CD14-positive monocyte (primary cell): ENCODE results near the gene SUGCT. TPM values are rescaled to one million over a fixed set of nuclear protein-coding genes. Genes with fewer than 3 reads are reported as not detected.

Experiments used
- DNase-seq, 3 donors: peaks; one replicate each; pipeline ENCODE4 v3.0.0-alpha.2; 2011 to 2022
- H2AFZ ChIP-seq: 2 replicates; pipeline ENCODE4 v1.6.0; 2012; ENCODE audit warnings: mild to moderate bottlenecking, low read depth, low read length, inconsistent platforms; ENCODE audit not compliant: insufficient read depth, poor library complexity, severe bottlenecking
- H3K27ac ChIP-seq, 2 donors: 1 replicate in 1 of 2; 2 replicates in 1 of 2; pipeline ENCODE4 v1.5.1; 2012 to 2013; ENCODE audit warnings: low read length in 2 of 2, control low read depth in 1 of 2, inconsistent platforms in 1 of 2, low read depth in 1 of 2, mild to moderate bottlenecking in 1 of 2
- H3K27me3 ChIP-seq, 2 donors: one replicate each; pipeline versions ENCODE4 v1.6.0 to v1.6.1; 2011 to 2013; ENCODE audit warnings: low read length in 2 of 2; ENCODE audit not compliant: control insufficient read depth in 2 of 2, insufficient read depth in 2 of 2
- H3K36me3 ChIP-seq, 2 donors: replicated peaks in 1 of 2; 1 replicate in 1 of 2; 2 replicates in 1 of 2; pipeline versions ENCODE4 v1.5.1 to v1.6.1; 2012 to 2013; ENCODE audit warnings: low read length in 2 of 2, control low read depth in 1 of 2, inconsistent platforms in 1 of 2, mild to moderate bottlenecking in 1 of 2; ENCODE audit not compliant: insufficient read depth in 2 of 2, control insufficient read depth in 1 of 2
- H3K4me1 ChIP-seq, 2 donors: 1 replicate in 1 of 2; 2 replicates in 1 of 2; pipeline versions ENCODE4 v1.5.1 to v1.6.1; 2012 to 2013; ENCODE audit warnings: low read length in 2 of 2, control low read depth in 1 of 2, inconsistent platforms in 1 of 2, mild to moderate bottlenecking in 1 of 2, moderate library complexity in 1 of 2; ENCODE audit not compliant: insufficient read depth in 2 of 2, control insufficient read depth in 1 of 2
- H3K4me2 ChIP-seq: replicated peaks from 2 replicates; pipeline ENCODE3; 2012; ENCODE audit warnings: low read length, moderate library complexity, mild to moderate bottlenecking; ENCODE audit not compliant: poor library complexity, severe bottlenecking; ENCODE audit errors: extremely low read depth
- H3K4me3 ChIP-seq, 3 experiments: fragments of 200-600 bp in 1 of 3; sonication (generic) in 1 of 3; replicated peaks in 1 of 3; 1 replicate in 2 of 3; 2 replicates in 1 of 3; pipeline ENCODE4 v1.5.1; 2011 to 2013; ENCODE audit warnings: low read length in 3 of 3, mild to moderate bottlenecking in 3 of 3, control low read depth in 2 of 3, low read depth in 2 of 3, inconsistent platforms in 1 of 3, moderate library complexity in 1 of 3
- H3K79me2 ChIP-seq: 2 replicates; pipeline ENCODE4 v1.6.0; 2012; ENCODE audit warnings: mild to moderate bottlenecking, control low read depth, inconsistent platforms, low read length, moderate library complexity; ENCODE audit not compliant: insufficient read depth
- H3K9ac ChIP-seq: 2 replicates; pipeline ENCODE4 v1.6.0; 2017; ENCODE audit warnings: low read length, mild to moderate bottlenecking; ENCODE audit not compliant: insufficient read depth, poor library complexity, severe bottlenecking
- H3K9me3 ChIP-seq, 2 donors: replicated peaks in 1 of 2; 1 replicate in 1 of 2; 2 replicates in 1 of 2; pipeline versions ENCODE4 v1.5.1 to v1.6.1; 2012 to 2013; ENCODE audit warnings: low read length in 2 of 2, control low read depth in 1 of 2; ENCODE audit not compliant: control insufficient read depth in 1 of 2, insufficient read depth in 1 of 2
- H4K20me1 ChIP-seq: 2 replicates; pipeline ENCODE4 v1.6.0; 2012; ENCODE audit warnings: mild to moderate bottlenecking, low read length, control low read depth, moderate library complexity; ENCODE audit not compliant: insufficient read depth
- H3K27ac Mint-ChIP-seq, 7 donors: one replicate each; pipeline ENCODE4 v1.8.0; 2020; ENCODE audit warnings: mild to moderate bottlenecking in 7 of 7, mixed read lengths in 7 of 7, moderate library complexity in 6 of 7, inconsistent platforms in 2 of 7
- H3K27me3 Mint-ChIP-seq, 3 donors: one replicate each; pipeline ENCODE4 v1.8.0; 2021 to 2022; ENCODE audit warnings: low read depth in 3 of 3, mild to moderate bottlenecking in 3 of 3, mixed read lengths in 3 of 3, moderate library complexity in 3 of 3, inconsistent platforms in 1 of 3
- H3K36me3 Mint-ChIP-seq, 2 donors: one replicate each; pipeline ENCODE4 v1.8.0; 2020; ENCODE audit warnings: mixed read lengths in 2 of 2, inconsistent platforms in 1 of 2, mild to moderate bottlenecking in 1 of 2
- H3K4me1 Mint-ChIP-seq: one replicate; pipeline ENCODE4 v1.8.0; 2020; ENCODE audit warnings: mild to moderate bottlenecking, mixed read lengths
- H3K4me3 Mint-ChIP-seq, 2 donors: one replicate each; pipeline ENCODE4 v1.8.0; 2020; ENCODE audit warnings: mild to moderate bottlenecking in 2 of 2, mixed read lengths in 2 of 2, moderate library complexity in 1 of 2
- H3K9me3 Mint-ChIP-seq, 7 donors: one replicate each; pipeline ENCODE4 v1.8.0; 2020 to 2022; ENCODE audit warnings: mixed read lengths in 7 of 7, mild to moderate bottlenecking in 6 of 7, moderate library complexity in 6 of 7, inconsistent platforms in 2 of 7
- WGBS: methylation state at CpG from one replicate; pipeline ENCODE4 v1.1.5; 2013; ENCODE audit warnings: missing lambda C conversion rate; ENCODE audit not compliant: insufficient coverage; 5-methylcytosine and 5-hydroxymethylcytosine counted together
- intact Hi-C, 2 donors: fragments of 100-400 bp; cut with micrococcal nuclease; formaldehyde crosslinking; loops; one replicate each; pipeline versions ENCODE4 v1.15.0 to v1.15.1; 2023
- polyA plus RNA-seq, 3 donors: library from polyadenylated mRNA; depleted of rRNA in 1 of 3; unstranded in 2 of 3; stranded (reverse) in 1 of 3; fragments of 300-500 nt in 2 of 3; fragments of >200 nt in 1 of 3; fragmentation: Illumina TruSeq in 2 of 3; gene quantifications; 1 replicate in 2 of 3; 2 replicates in 1 of 3; pipeline ENCODE4 v1.2.3, GENCODE V29; 2012 to 2021
- TF ChIP-seq, protein P1 (sequence below): fragments of 200-600 bp; IDR thresholded peaks from one replicate; pipeline ENCODE4 v1.8.0; 2022; ENCODE audit warnings: antibody characterized with exemption, mild to moderate bottlenecking

Gene SUGCT
- polyA plus RNA-seq, 3 donors = not detected

DNA sequence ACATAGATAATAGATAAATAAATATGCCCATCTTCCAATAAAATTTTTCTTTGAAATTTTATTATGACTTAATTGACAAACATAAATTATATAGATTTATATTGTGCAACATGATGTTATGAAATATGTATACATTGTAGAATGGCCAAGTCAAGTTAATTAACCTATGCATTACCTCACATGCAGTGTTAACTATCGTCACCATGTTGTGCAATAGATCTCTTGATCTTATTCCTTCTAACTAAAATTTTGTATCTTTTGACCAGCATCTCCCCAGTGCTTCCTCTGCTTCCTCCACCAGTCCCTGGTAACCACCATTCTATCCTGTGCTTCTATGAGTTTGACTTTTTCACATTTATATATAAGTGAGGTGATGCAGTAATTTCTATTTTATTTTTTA lies 259.6 kb downstream of the SUGCT start:
- Histone ChIP-seq H3K27ac (no peak overlapping the region), H3K4me2 (no peak overlapping the region), H3K4me3 (no peak overlapping the region), H3K9me3 (no peaks in the 10 kb centered on the region), H4K20me1 (no peaks in the 10 kb centered on the region), H3K27me3 (no peaks in the 10 kb centered on the region), H3K9ac (no peak overlapping the region), H3K4me1 (no peaks in the 10 kb centered on the region), H2AFZ (no peak overlapping the region), H3K36me3 (no peaks in the 10 kb centered on the region), H3K79me2 (no peaks in the 10 kb centered on the region)
- WGBS = 0% methylated on average over 1 of the region's 1 CpG
- Mint-ChIP-seq H3K4me1 (no peaks in the 10 kb centered on the region), H3K9me3 (peaks cover 0 to 5% (median 2%) of the 10 kb centered on the region in 7 donors), H3K4me3 (no peak overlapping the region), H3K36me3 (no peaks in the 10 kb centered on the region), H3K27ac (no peak overlapping the region), H3K27me3 (no peaks in the 10 kb centered on the region)
- no peak for DNase-seq
- TF ChIP-seq, protein P1, sequence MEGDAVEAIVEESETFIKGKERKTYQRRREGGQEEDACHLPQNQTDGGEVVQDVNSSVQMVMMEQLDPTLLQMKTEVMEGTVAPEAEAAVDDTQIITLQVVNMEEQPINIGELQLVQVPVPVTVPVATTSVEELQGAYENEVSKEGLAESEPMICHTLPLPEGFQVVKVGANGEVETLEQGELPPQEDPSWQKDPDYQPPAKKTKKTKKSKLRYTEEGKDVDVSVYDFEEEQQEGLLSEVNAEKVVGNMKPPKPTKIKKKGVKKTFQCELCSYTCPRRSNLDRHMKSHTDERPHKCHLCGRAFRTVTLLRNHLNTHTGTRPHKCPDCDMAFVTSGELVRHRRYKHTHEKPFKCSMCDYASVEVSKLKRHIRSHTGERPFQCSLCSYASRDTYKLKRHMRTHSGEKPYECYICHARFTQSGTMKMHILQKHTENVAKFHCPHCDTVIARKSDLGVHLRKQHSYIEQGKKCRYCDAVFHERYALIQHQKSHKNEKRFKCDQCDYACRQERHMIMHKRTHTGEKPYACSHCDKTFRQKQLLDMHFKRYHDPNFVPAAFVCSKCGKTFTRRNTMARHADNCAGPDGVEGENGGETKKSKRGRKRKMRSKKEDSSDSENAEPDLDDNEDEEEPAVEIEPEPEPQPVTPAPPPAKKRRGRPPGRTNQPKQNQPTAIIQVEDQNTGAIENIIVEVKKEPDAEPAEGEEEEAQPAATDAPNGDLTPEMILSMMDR = no peak
- intact Hi-C loops = no loop called here

DNA sequence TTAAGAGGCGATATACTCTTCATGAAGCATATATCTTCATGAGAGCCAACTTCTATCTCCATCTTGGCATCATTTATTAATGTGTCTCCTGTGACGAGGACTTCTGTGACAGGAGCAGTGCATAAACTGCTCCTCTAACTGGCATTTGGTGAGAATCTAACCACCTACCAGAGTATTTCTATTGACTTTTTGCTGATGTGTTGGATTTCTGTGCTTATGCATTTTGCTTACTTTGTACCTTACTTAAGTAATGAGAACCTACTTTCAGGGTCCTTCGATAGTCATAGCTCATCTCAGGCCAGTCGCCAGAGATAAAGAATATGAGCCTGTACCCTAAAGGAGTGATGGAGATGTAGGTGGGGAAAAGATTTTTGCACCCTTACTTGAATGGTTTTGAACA lies 265.7 kb downstream of the SUGCT start:
- 80% methylated on average over 1 of the region's 4 CpGs for WGBS
- no peak overlapping the region for H2AFZ ChIP-seq
- H3K79me2 ChIP-seq = no peaks in the 10 kb centered on the region
- H4K20me1 ChIP-seq = no peaks in the 10 kb centered on the region
- TF ChIP-seq, protein P1 = no peak
- Mint-ChIP-seq H3K9me3 (peaks cover 0 to 12% (median 3%) of the 10 kb centered on the region in 7 donors), H3K4me1 (peaks cover 2% of the 10 kb centered on the region), H3K27me3 (peaks cover 0 to 1% (median 0%) of the 10 kb centered on the region in 3 donors), H3K27ac (no peak overlapping the region), H3K4me3 (no peak overlapping the region), H3K36me3 (no peaks in the 10 kb centered on the region)
- intact Hi-C loops = no loop called here
- H3K27ac ChIP-seq = no peak overlapping the region
- no peak overlapping the region for H3K4me3 ChIP-seq
- no peaks in the 10 kb centered on the region for H3K27me3 ChIP-seq
- no peak overlapping the region for H3K9ac ChIP-seq
- H3K4me1 ChIP-seq = no peaks in the 10 kb centered on the region
- H3K36me3 ChIP-seq = no peaks in the 10 kb centered on the region
- no peak for DNase-seq
- H3K9me3 ChIP-seq = no peaks in the 10 kb centered on the region
- no peak overlapping the region for H3K4me2 ChIP-seq
